Measurements from ENCODE around the gene MAPT.

Gene MAPT

DNA sequence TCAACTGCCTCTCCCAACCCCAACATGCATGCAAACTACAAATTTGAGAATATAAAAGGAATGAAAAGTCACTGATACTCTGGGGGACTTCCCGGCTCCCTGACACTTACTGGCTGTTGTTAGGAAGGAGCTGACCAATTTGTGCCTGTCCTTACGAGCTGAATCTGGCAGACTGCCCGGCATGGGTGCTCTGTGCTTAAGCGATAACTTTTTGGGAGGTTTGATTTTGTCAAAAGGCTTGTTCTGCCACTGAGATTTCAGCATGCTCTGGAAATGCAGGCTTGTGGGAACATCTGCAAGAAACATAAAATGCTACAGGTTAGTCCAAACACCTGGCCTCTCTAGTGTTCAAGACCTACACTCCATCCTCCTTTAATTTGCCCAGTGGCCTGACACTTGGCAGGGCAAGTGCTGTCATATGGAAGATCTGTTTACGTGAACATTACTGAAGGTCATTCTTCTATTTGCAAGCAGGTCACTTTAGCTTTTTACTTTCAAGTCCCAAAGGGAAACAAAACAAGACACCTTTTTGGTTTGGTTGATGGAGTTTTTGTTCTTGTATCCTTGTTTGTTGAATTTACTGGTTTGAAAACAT lies 145.3 kb downstream of the MAPT start:
- Histone ChIP-seq H2AFZ (ENCODE audit: low read length) (no peak overlapping the region), H3K9ac (ENCODE audit: low read length) (no peak overlapping the region), H3K79me2 (ENCODE audit: low read length) (0 out of 2 replicates have a peak, but pooled peaks cover 6% of the 10 kb centered on the region), H4K20me1 (ENCODE audit: insufficient read depth, low read length) (peaks cover 2% of the 10 kb centered on the region; the same call in 1 of the 2 replicates), H3K9me3 (replicated peaks; ENCODE audit: insufficient read depth, low read length) (no peaks in the 10 kb centered on the region), H3F3A (ENCODE audit: insufficient read depth, low read length) (peaks cover 15% of the 10 kb centered on the region), H3K9me2 (replicated peaks; ENCODE audit: insufficient read depth, low read length) (no peaks in the 10 kb centered on the region), H3K4me1 (ENCODE audit: low read length) (peaks cover 24% of the 10 kb centered on the region), H3K4me2 (ENCODE audit: low read depth, low read length) (no peak overlapping the region), H3K36me3 (replicated peaks; ENCODE audit: insufficient read depth, low read length) (no peaks in the 10 kb centered on the region), H3K4me3 (ENCODE audit: low read length) (no peak overlapping the region), H3K27me3 (replicated peaks; ENCODE audit: insufficient read depth, low read length) (no peaks in the 10 kb centered on the region), H3K27ac (ENCODE audit: low read length) (no peak overlapping the region)
- TF ChIP-seq EZH2 (optimal IDR thresholded peaks at IDR 0.05; ENCODE audit: low read depth, low read length) (no peak), EZH2phosphoT487 (IDR thresholded peaks at IDR 0.05; ENCODE audit: low read length) (no peak)
- TF ChIP-seq, protein P1, sequence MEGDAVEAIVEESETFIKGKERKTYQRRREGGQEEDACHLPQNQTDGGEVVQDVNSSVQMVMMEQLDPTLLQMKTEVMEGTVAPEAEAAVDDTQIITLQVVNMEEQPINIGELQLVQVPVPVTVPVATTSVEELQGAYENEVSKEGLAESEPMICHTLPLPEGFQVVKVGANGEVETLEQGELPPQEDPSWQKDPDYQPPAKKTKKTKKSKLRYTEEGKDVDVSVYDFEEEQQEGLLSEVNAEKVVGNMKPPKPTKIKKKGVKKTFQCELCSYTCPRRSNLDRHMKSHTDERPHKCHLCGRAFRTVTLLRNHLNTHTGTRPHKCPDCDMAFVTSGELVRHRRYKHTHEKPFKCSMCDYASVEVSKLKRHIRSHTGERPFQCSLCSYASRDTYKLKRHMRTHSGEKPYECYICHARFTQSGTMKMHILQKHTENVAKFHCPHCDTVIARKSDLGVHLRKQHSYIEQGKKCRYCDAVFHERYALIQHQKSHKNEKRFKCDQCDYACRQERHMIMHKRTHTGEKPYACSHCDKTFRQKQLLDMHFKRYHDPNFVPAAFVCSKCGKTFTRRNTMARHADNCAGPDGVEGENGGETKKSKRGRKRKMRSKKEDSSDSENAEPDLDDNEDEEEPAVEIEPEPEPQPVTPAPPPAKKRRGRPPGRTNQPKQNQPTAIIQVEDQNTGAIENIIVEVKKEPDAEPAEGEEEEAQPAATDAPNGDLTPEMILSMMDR (IDR thresholded peaks at IDR 0.05; ENCODE audit: low read length) = no peak
- DNase-seq = no peak

DNA sequence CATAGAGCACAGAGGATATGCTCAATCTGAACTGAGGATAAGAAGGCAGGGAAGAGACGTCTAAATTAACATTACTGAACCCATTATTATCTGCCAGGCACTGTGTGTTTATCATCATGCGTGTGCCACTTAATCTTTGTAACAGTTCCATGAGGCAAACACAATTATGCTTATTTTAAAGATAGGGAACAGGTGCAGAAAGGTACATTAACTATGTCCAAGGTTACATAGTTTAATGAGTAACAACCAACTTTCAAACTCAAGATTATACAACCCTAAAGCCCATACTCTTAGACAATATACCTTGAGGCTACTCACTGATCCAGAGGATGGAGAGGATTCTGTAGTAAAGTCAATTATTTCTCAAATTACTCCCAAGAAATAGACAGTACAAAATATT lies 147.9 kb downstream of the MAPT start:
- 0 out of 2 replicates have a peak, but pooled peaks cover 4% of the 10 kb centered on the region for H3K36me3 ChIP-seq (replicated peaks; ENCODE audit: insufficient read depth, low read length)
- no peaks in the 10 kb centered on the region; the same call in 1 of the 2 replicates for H3K4me1 ChIP-seq (ENCODE audit: low read length)
- H3K9me2 ChIP-seq (replicated peaks; ENCODE audit: insufficient read depth, low read length) = no peaks in the 10 kb centered on the region
- DNase-seq = no peak
- H3K4me3 ChIP-seq (ENCODE audit: low read length) = no peak overlapping the region
- 0 out of 2 replicates have a peak, but pooled peaks cover 6% of the 10 kb centered on the region for H3K79me2 ChIP-seq (ENCODE audit: low read length)
- no peak overlapping the region for H3K4me2 ChIP-seq (ENCODE audit: low read depth, low read length)
- H3K27ac ChIP-seq (ENCODE audit: low read length) = no peak overlapping the region
- H3F3A ChIP-seq (ENCODE audit: insufficient read depth, low read length) = no peaks in the 10 kb centered on the region
- no peaks in the 10 kb centered on the region for H3K27me3 ChIP-seq (replicated peaks; ENCODE audit: insufficient read depth, low read length)
- H4K20me1 ChIP-seq (ENCODE audit: insufficient read depth, low read length) = no peaks in the 10 kb centered on the region
- no peak overlapping the region for H2AFZ ChIP-seq (ENCODE audit: low read length)
- H3K9me3 ChIP-seq (replicated peaks; ENCODE audit: insufficient read depth, low read length) = no peaks in the 10 kb centered on the region
- no peak overlapping the region for H3K9ac ChIP-seq (ENCODE audit: low read length)
- TF ChIP-seq EZH2 (optimal IDR thresholded peaks at IDR 0.05; ENCODE audit: low read depth, low read length) (no peak), EZH2phosphoT487 (IDR thresholded peaks at IDR 0.05; ENCODE audit: low read length) (no peak)
- TF ChIP-seq, protein P1 (IDR thresholded peaks at IDR 0.05; ENCODE audit: low read length) = no peak

DNA sequence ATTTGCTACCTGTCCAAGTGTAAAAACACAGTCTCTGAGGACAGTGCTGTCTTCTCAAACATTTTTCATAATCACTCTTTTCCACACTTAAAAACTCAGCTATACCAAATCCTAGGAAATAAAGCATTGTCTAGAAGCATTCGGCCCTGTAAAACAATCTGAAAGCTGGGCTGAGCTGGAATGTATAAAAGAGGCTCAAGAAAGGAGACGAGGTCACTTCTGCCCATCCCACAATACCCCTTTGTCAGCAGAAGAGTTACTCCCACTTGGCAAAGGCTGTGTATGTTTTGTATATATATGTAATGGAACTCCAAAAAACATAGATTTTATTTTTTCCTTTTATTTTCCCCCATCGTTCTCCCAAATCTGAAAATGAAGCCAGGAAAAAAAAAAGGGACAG lies 148.6 kb downstream of the MAPT start:
- DNase-seq = no peak
- H3K4me1 ChIP-seq (ENCODE audit: low read length) = no peaks in the 10 kb centered on the region

More for the DNA sequence above, 148.6 kb downstream of the MAPT start:
- no peak overlapping the region for H3K9ac ChIP-seq (ENCODE audit: low read length)
- H3F3A ChIP-seq (ENCODE audit: insufficient read depth, low read length) = no peaks in the 10 kb centered on the region
- no peaks in the 10 kb centered on the region for H3K27me3 ChIP-seq (replicated peaks; ENCODE audit: insufficient read depth, low read length)
- TF ChIP-seq, protein P1 (IDR thresholded peaks at IDR 0.05; ENCODE audit: low read length) = no peak
- TF ChIP-seq EZH2 (optimal IDR thresholded peaks at IDR 0.05; ENCODE audit: low read depth, low read length) = no peak
- TF ChIP-seq EZH2phosphoT487 (IDR thresholded peaks at IDR 0.05; ENCODE audit: low read length) = no peak
- 0 out of 2 replicates have a peak, but pooled peaks cover 4% of the 10 kb centered on the region for H3K36me3 ChIP-seq (replicated peaks; ENCODE audit: insufficient read depth, low read length)
- no peaks in the 10 kb centered on the region for H3K9me3 ChIP-seq (replicated peaks; ENCODE audit: insufficient read depth, low read length)
- H3K9me2 ChIP-seq (replicated peaks; ENCODE audit: insufficient read depth, low read length) = no peaks in the 10 kb centered on the region
- no peak overlapping the region for H3K27ac ChIP-seq (ENCODE audit: low read length)
- no peak overlapping the region for H2AFZ ChIP-seq (ENCODE audit: low read length)
- H3K4me2 ChIP-seq (ENCODE audit: low read depth, low read length) = no peak overlapping the region
- H4K20me1 ChIP-seq (ENCODE audit: insufficient read depth, low read length) = no peaks in the 10 kb centered on the region
- no peak overlapping the region for H3K4me3 ChIP-seq (ENCODE audit: low read length)
- H3K79me2 ChIP-seq (ENCODE audit: low read length) = 0 out of 2 replicates have a peak, but pooled peaks cover 6% of the 10 kb centered on the region
